NK-92 (cell line): ENCODE results near the gene CATSPERD.

ENCODE experiments used
- DNase-seq: peaks from one replicate; lab custom pipeline; 2025; ENCODE audit not compliant: unreplicated experiment; lab: John Stamatoyannopoulos, UW

CATSPERD gene

DNA sequence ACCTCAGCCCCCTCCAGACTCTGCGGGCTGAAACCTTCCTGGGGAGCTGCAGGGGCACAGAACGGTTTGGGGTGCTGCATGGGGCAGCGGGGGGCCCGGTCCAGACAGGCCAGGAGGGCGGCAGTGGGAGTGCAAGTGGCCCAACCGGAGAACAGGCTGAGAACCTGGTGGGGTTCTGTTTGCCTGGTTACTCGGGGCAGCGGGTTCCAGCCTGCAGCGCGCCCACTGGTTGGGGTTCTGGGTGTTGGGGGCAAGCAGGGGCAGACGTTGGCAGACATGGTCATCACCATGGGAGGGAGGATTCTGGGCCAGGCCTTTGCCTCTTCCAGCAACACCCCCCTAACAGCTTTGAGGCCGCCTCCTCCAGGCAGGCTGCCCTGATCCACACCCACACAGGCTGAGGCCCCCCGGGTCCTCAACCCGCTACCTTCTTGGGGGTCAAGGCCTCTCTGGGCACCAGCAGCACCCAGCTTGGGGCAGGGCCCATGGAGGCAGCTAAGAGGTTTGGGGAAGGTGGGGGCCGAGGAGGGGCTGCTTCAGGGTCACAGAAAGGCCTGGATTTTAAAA is 64.2 kb downstream of the CATSPERD start, which contains the start of gene PRR22:
PRR22 (minus strand) TSS at position 166 of the 567 bp plus-strand sequence; CDS start at position 80, 86 bp downstream.
- DNase-seq: no peak

DNA sequence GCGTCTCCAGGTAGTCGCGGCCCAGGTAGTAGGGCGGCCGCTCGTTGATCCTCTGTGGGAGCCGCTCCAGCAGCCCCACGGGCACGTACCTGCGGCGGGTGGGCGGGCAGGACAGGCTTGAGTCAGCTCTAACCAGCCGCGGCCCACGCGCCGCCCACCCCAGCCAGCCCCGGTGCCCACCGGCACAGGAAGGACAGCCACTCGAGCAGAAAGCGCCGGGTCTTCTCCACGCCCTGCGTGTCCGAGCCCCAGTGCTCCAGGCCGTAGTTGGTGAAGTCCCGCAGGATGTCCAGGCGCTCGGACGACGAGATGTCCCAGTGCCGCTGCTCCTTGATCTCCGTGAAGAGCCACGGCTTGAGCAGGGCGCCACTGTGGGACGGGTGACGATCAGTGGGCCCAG is 65.0 kb downstream of the CATSPERD start:
- DNase-seq: no peak

DNA sequence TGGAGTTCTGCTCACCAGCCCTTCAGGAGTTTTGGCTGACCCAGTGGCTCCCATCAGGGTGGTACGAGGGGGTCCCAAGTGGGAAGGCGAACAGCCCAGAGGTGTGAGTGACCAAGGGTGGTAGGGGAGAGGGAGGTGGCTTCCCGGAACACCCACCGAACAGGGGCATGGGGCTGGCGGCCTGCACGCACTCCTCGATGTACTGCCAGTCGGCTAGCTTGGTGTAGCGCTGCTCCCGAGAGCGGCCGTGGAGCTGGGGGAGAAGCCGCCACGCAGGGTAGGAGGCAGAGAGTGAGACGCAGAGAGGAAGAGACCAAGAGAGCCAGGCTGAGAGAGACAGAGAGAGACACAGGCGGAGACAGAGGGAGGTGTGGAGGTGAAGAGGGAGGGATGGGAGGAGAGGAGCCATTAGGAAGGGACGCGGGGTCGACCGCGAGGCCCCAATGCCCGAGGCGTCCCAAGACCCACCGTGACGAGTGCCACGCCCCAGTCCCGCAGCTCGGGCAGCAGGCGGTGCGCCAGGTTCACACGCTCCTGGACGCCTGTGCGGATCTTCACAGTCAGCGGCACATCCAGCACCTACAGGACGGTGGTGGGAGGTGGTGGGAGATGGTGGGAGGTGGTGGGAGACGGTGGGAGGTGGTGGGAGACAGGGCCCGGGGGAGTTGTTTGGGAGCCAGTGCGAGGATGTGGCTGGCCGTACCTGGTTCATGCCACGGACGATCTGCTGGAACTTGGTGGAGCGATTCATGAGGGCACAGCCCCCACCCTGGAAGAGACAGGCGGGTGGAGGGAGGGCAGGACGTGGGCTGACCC is 66.4 kb downstream of the CATSPERD start:
- DNase-seq: no peak

DNA sequence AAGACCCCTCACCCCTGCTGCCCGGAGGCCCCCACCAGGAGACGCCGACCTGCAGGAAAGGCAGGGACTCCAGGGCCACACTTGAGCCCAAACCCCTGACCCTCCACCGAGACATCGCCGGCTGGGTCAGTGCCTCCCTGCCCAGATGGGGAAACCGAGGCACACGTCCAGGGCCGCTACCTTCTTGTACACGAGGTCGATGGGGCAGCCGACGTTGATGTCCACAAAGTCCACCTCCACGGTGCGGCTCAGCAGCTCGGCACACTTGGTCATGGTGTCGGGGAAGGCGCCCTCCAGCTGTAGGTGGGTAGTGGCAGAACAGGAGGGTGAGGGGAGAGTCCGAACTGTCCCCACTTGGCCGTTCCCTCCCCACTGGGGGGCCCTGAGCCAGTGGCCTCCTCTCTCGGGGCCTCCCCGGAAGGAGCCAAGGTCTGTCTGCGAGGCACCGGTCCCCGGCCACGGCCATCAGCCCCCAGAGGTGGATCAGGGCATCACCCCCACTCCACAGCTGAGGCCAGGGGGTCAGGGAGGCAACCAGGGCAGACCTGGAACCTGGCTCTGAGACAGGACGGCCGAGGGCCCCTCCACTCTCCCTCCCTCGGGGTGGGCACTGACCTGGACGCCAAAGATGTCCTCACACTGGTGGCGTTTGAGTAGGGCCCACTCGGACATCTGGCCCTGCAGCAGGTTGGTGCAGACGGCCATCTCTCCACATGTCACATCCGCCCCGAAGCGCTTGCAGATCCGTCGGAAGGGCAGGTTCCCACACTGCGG is 67.2 kb downstream of the CATSPERD start:
- DNase-seq: no peak

DNA sequence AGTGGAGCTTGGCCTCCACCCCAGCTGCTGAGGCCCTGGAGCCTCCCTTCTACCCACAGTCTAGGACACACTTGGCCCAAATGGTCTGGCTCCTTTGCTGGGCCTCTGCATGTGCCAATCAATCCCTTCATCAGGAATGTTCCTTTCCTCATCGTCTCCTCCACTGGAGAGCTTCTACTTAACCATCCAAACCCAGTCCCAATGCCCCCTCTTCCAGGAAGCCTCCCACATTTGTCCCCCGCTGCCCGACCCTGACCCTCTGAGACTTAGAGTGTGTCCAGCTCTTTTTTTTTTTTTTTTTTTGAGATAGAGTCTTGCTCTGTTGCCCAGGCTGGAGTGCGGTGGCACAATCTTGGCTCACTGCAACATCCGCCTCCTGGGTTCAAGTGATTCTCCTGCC is 68.0 kb downstream of the CATSPERD start:
- no peak for DNase-seq

DNA sequence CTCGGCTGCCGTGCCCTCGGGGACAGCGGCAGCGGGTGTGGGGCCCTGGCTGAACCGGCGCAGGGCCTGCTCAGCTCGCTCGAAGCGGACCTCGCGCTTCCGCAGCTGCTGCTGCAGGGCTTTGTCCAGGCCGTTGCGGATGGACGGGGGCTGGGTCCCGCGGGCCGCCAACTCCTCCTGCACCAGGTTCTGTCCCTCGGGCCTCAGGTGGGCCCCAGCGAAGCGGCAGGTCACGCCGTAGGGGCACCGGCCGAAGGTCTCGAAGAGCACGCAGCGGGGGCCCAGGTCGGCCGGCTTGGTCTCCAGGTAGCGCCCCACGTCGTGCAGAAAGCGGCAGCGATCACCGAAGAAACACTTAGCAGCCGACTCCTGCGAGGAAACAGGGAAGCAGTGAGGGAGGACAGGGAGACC is 68.9 kb downstream of the CATSPERD start:
- no peak for DNase-seq

DNA sequence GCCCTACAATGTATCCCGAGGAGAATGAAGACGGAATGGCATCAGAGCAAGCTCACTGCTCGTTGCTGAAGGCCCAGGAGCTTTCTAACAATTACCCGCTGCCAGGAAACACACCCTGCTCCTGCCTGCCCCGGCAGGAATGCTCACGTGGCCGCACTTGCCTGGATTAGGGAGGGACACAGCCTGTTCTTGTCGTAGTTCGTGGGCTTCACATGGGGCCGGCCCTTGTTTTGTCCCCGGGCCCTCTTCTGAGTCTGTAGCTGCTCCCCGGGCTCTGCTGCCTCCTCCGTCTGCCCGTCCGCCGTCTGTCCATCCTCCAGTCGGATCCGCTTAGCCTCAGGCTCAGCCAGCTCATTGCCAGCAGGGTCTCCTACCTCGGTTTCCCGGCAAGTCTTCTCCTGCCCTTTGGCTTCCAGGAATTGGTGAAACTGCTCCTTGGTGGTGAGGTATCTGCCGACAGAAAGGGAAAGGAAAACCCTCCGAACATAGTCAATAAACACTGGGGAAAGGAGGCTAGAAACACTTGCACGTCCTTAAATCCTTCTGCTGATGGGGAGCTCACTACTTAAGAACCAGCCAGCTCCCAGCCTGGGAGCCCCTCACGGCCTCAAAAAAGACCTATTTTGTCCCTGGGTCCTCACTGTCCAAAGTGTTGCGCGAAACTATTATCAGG is 69.6 kb downstream of the CATSPERD start:
- DNase-seq: no peak

DNA sequence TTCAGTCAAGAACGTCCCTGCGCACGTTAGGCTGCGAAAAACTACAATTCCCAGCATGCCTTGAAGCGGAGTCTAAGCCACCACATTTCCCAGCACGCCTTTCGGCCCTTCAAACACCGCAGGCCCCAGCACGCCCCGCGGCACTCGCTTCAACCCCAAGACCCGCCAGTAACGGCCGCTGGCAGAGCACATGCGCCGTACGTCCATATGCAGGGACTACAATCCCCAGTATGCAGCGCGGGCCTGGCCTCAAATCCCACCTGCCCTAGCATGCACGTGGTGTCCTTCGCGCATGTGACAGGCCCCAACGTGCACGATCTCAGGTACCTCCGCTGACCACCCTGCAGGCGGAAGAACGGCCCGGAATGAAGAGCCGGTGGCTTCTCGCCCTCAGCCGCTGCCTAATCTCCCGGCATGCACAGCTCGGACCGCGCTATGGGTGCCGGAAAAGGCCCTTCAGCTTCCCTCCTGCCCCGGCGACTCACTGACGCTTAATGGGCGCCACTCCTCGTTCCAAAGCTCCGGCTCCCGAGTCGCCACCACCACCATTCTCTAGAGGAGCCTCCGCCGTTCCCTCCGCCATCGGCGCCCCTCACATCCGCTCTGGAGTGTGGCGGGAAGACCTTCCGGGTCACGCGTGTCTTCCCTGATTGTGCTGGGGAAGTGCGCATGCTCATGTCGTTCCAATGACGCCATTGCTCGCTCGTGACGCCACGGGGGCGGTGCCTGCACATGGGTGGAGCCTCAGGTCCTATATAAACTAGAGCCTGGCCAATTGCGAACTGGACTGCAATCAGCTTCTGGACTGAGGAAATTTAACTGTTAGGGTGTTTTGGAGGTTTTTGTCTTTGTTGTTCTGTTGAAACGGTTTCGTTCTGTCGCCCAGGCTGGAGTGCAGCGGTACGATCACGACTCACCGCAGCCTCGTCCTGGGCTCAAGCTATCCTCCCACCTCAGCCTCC is 70.4 kb downstream of the CATSPERD start, which contains the start of gene DUS3L:
DUS3L (minus strand) TSS at position 605 of the 962 bp plus-strand sequence; CDS start at position 583, 22 bp downstream.
- peak; percentile 84 for DNase-seq

DNA sequence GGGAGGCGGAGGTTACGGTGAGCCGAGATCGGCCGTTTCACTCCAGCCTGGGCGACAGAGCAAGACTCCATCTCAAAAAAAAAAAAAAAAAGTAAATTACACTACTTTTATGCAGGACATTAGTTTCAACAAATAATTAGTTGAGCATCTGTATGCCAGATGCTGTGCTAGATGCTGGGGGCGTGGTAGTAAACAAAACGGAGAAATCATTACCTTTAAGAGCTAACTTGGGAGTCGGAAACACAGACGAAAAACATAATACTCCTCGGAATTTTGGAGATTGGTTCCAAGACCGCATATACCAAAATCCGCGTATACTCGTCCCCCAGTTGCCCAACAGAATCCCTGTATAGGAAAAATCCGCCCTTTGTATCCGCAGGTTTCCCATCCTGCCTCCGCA is 71.8 kb downstream of the CATSPERD start:
- DNase-seq: no peak

DNA sequence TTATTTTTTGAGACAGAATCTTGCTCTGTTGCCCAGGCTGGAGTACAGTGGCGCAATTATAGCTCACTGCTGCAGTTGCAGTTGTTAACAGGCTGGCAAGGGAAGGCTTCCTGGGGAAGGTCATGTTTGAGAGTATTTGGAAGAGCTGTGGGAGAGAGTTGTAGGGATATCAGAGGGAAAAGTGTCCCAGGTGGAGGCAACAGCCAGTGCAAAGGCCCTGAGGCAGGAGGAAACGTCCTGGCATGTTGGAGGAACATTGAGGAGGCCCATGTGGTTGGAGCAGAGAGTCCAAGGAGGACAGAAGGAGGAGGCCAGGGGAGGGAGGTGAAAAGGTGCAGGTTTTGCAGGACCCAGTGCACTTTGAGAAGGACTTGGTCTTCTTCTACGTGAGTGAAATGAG is 72.8 kb downstream of the CATSPERD start:
- no peak for DNase-seq

DNA sequence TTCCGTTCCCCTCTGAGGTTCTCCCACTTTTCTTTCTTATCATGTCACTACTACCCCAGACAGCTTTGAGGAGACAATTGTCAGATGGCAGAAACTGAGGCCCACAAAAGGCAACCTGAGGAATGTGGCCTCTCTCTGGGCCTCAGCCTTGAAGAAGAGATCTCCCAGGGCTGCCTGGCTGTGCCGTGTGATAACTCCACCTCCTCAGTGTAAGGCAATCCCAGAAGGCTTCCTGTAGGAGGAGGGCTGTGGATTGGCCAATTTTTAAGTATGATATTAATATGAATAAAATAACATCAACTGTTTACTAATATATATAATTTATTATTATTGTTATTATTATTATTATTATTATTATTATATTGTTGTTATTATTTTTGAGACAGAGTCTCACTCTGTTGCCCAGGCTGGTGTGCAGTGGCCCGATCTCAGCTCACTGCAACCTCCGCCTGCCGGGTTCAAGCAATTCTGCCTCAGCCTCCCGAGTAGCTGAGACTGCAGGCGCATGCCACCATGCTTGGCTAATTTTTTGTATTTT is 75.0 kb downstream of the CATSPERD start:
- DNase-seq: no peak

DNA sequence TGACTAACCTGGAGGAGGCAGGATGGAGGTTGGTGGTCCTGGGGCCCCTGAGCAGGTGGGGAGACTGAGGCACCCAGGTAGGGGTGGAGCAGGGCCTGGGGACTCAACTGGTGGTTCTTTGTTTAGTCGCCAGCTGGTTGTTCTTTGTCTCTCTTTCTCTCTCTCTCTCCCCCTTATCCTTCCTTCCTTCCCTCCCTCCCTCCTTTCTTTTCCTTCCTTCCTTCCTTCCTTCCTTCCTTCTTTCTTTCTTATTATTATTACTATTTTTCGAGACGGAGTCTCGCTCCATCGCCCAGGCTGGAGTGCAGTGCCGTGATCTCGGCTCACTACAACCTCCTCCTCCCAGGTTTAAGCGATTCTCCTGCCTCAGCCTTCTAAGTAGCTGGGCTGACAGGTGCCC is 77.8 kb downstream of the CATSPERD start:
- DNase-seq: no peak

DNA sequence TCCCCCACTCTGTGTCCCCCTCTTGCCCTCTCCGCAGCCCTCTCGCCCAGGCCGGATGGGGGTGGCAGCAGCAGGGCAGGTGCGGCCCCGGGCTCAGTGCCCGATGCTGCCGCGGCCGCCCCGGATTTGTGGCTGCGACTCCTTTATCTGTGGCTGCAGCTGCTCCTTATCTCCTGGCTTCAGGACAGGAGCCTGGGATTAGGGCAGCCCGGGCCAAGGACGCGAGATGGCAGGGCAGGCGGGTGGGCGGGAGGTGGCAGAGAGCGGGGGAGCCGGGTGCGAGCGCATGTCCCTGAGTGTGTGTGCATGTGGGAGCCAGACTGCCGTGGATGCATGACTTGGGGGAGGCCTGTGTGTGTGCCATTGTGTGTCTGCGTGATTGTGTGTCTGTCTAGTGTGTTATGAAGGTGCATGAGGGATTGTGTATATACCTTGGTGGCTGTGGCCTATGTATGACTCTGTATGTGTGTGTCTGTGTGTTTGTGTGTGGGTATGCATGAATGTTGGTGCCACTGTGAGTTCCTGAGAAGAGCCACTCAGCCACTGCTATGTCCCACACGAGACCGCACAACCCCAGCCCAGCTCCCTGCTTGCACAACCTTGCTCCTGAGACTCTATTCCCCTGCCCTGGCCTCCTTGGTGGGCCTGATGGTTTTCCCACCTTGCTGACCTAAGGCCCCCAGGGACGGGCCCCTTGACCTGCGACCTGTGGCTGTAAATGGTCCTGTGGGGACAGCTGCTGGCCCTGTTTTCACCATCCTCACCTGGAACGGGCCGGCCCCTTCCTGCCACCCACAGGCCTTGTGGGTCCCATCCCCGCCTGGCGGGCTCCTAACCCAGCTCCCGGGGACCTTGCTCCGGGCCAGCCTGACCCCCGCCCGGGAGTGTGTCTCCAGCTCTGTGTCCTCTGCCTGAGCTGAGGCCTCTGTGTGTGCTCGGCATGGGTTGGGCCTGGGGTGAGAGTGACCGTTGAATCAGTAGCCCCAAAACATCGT is 79.1 kb downstream of the CATSPERD start:
- DNase-seq: no peak

DNA sequence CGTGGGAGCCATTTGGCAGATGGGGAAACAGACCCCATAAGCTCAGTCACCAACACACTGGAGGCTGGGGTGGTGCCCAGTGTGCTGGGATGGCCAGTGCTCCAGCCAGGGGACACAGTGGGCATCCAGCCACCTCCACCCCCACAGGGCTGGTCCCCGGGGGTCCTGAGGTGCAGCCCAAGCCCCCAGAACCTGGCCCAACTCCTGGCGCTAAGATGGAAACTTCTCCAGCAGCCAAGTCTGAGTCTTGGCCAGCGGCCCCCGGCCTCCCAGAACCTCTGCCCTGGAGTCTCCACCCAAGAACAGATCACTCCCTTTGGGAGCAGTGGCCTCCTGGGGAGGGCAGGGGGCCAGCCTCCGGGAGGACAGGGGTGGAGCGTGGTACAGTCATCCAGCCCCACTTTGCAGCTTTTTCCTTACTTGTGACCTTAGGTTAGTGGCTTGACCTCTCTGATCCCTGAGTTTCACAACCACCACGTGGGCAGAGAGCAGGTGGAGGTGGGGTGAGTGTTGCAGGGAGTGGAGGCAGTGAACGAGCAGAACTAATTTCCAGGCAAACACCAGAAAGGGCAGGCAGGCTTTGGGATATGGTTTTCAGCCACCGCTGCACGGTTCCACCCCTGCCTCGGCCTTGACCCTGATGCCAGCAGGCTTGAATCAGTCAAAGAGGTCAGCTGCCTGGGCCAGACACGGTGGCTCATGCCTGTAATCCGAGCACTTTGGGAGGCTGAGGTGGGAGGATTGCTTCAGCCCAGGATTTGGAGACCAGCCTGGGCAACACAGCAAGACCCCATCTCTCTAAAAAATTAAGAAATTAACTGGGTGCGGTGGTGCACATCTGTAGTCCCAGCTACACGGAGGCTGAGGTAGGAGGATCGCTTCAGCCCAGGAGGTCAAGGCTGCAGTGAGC is 80.2 kb downstream of the CATSPERD start:
- no peak for DNase-seq

DNA sequence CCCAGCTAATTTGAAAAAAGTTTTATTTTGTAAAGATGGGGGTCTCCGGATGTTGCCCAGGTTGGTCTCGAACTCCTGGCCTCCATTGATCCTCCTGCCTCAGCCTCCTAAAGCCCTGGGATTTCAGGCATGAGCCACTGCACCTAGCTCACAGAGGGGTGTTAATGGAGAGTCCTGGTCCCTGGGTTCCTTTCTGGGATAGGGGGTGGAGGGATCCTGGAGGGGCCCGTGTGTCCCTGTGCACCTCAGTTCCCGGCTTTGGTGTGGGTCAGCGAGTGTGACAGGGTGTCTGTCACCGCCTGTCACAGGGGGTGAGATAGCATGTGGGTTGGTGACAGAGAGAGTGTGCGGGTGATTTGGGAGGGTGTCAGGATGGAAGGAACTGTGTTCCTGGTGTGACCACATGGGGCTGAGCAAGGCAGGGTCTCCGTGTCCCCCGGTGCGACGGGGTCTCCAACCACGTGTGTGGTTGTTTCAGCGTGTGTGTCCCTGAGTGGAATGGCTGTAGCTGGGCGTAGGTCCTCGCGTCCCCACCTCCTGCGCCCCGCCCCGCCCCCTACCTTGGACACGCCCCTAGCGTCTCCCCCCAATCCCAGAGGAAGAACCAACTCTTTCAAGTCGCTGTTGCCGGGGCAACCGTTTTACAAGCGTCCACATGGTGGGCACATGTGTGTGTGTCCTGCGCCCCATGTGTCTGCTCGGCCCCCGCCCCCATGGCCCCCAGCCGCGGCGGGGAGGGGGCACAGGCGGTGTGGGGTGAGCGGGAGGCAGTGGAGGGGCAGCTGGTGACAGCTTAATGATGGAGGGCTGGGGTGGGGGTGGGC is 81.6 kb downstream of the CATSPERD start:
- no peak for DNase-seq

DNA sequence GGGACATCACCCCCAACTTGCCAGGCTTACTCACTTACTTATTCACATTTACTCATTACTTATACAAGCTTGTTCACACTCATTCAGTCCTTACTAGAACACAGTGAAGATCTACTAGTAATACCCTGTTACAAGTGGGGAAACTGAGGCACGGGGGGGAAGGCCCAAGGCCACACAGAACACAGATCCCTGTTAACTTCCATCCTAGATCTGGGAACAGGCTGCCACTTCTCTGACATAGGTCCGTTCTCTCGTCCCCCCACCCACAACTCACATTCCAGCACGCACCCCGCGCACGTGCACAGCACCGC is 83.0 kb downstream of the CATSPERD start:
- no peak for DNase-seq
